ENCODE data around the gene TMC6.

- TF ChIP-seq, protein P1, sequence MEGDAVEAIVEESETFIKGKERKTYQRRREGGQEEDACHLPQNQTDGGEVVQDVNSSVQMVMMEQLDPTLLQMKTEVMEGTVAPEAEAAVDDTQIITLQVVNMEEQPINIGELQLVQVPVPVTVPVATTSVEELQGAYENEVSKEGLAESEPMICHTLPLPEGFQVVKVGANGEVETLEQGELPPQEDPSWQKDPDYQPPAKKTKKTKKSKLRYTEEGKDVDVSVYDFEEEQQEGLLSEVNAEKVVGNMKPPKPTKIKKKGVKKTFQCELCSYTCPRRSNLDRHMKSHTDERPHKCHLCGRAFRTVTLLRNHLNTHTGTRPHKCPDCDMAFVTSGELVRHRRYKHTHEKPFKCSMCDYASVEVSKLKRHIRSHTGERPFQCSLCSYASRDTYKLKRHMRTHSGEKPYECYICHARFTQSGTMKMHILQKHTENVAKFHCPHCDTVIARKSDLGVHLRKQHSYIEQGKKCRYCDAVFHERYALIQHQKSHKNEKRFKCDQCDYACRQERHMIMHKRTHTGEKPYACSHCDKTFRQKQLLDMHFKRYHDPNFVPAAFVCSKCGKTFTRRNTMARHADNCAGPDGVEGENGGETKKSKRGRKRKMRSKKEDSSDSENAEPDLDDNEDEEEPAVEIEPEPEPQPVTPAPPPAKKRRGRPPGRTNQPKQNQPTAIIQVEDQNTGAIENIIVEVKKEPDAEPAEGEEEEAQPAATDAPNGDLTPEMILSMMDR (IDR thresholded peaks at IDR 0.05): no peak
- TF ChIP-seq POLR2AphosphoS5 (IDR thresholded peaks at IDR 0.05): no peak
These were observed 63.8 kb downstream of the TMC6 start for GRCh38 chr17:78064708-78065107.
